Left renal pelvis (tissue), 4 donors: ENCODE data around the gene CBLL1. TPM values are rescaled to one million over a fixed set of nuclear protein-coding genes. Genes with fewer than 3 reads are reported as not detected.

Experiments
- DNase-seq, 4 donors: peaks; one replicate each; pipeline ENCODE4 v3.0.0-alpha.2; 2013; ENCODE audit warnings: low read depth in 4 of 4, low spot score in 3 of 4
- polyA plus RNA-seq, 4 donors: library from polyadenylated mRNA; unstranded; fragments of 120-200 nt; gene quantifications; one replicate each; pipeline ENCODE4 v1.2.1, GENCODE V29; 2013; ENCODE audit not compliant: insufficient read length in 4 of 4

The CBLL1 gene
- polyA plus RNA-seq, 4 donors, result 27.4 to 35.0 (median 29.5) TPM

- no peak for DNase-seq
Measured at GRCh38 chr7:107809179-107809578, 65.2 kb downstream of the CBLL1 start.

DNA sequence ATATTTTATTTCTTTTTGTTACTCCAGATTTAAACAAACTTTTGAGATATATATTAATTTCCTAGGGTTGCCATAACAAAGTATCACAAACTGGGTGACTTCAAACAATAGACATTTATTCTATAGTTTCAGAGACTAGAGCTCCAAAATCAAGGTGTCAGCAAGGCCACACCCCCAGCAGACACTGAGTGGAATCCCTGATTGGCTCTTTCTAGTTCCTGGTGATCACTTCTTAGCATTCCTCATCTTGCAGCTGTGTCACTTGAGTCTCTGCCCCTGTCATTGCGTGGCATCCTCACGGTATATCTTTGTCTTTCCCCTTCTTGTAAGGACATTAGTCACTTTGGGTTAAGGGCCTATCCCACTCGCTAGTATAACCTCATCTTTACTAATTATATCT is 66.7 kb downstream of the CBLL1 start:
- no peak for DNase-seq

Other genes with a start within 250 kb of the CBLL1 start
- 10 to 100 TPM; 27.7 to 43.1 (median 37.7) TPM for gene COG5, start 180.2 kb upstream of the CBLL1 start, polyA plus RNA-seq
- 10 to 100 TPM; 10.0 to 18.5 (median 17.1) TPM for gene DUS4L, start 180.2 kb upstream of the CBLL1 start, polyA plus RNA-seq
- gene BCAP29, start 163.9 kb upstream of the CBLL1 start, polyA plus RNA-seq, result 10 to 100 TPM; 45.9 to 87.7 (median 63.3) TPM
- 1 to 10 TPM in 3 of 4 donors, under 1 TPM in 1; 0.53 to 6.8 (median 3.1) TPM for gene SLC26A4, start 83.3 kb upstream of the CBLL1 start, polyA plus RNA-seq
- gene SLC26A3, start 59.1 kb downstream of the CBLL1 start, polyA plus RNA-seq, result under 1 TPM in 3 of 4 donors, not detected in 1; 0.10 to 0.24 (median 0.17) TPM
- 100 to 1,000 TPM in 3 of 4 donors, 10 to 100 TPM in 1; 68.2 to 146 (median 118) TPM for gene DLD, start 147.0 kb downstream of the CBLL1 start, polyA plus RNA-seq